OCI-LY3 (cell line): ENCODE results near the gene TMEM87B.

Experiments
- CTCF ChIP-seq: fragments of 200-600, 300-600 bp; sonication (generic); IDR thresholded peaks from 2 replicates; pipeline ENCODE4 v1.5.1; 2014; ENCODE audit warnings: antibody characterized with exemption, low read length, low read depth
- EZH2phosphoT487 ChIP-seq: fragments of 200-600 bp; shearing (Covaris generic); IDR thresholded peaks from 2 replicates; pipeline ENCODE4 v1.6.1; 2018; ENCODE audit warnings: antibody characterized with exemption, mixed run types, low read depth

- no peak for TF ChIP-seq CTCF
- TF ChIP-seq EZH2phosphoT487 = no peak
Observed at GRCh38 chr2:112136096-112136495, 81.0 kb downstream of the TMEM87B start.
